Thyroid gland (tissue), 4 donors: ENCODE results near the gene PDE4DIP. TPM values are rescaled to one million over a fixed set of nuclear protein-coding genes. Genes with fewer than 3 reads are reported as not detected.
"Not testable (repeated sequence)": the region's sequence is repeated elsewhere in the genome, so short reads cannot be mapped to it uniquely, and the experiment has no call there.

Experiments
- DNase-seq, 2 donors: peaks; one replicate each; pipeline ENCODE4 v3.0.0-alpha.2; 2019
- H3K27ac ChIP-seq, 3 donors: fragments of 200-600 bp; sonication (generic); 1 replicate in 2 of 3; 2 replicates in 1 of 3; pipeline ENCODE4 v1.5.1; 2016 to 2019; ENCODE audit warnings: mild to moderate bottlenecking in 1 of 3, moderate library complexity in 1 of 3
- H3K27me3 ChIP-seq: fragments of 200-600 bp; sonication (generic); one replicate; pipeline ENCODE4 v1.5.1; 2019
- H3K36me3 ChIP-seq, 2 donors: fragments of 200-600 bp; sonication (generic); one replicate each; pipeline ENCODE4 v1.5.1; 2016 to 2019
- H3K4me1 ChIP-seq, 2 donors: fragments of 200-600 bp; sonication (generic); one replicate each; pipeline ENCODE4 v1.5.1; 2017 to 2019
- H3K4me3 ChIP-seq, 3 donors: fragments of 200-600 bp; sonication (generic); replicated peaks in 1 of 3; 1 replicate in 2 of 3; 2 replicates in 1 of 3; pipeline ENCODE4 v1.5.1; 2016; ENCODE audit warnings: mild to moderate bottlenecking in 1 of 3
- H3K9me3 ChIP-seq: fragments of 200-600 bp; sonication (generic); one replicate; pipeline ENCODE4 v1.5.1; 2017
- WGBS, 2 donors: methylation state at CpG; one replicate each; pipeline ENCODE4 v1.1.5; 2017; 5-methylcytosine and 5-hydroxymethylcytosine counted together
- intact Hi-C: fragments of 100-400 bp; cut with DNase I; formaldehyde crosslinking; loops from one replicate; pipeline ENCODE4 v1.15.1; 2023
- total RNA-seq, 4 donors: library from RNA; depleted of rRNA; stranded (reverse); fragments of >200 nt; gene quantifications; one replicate each; pipeline ENCODE4 v1.2.3, GENCODE V29; 2016

Gene PDE4DIP
- total RNA-seq, 4 donors from 2014 or later, result 42.8 to 69.7 (median 57.0) TPM

GRCh38 chr1:148969126-148969525, 124.9 kb downstream of the PDE4DIP start:
- intact Hi-C loops, H3K4me3 ChIP-seq: not testable (repeated sequence)

GRCh38 chr1:148975453-148975852, 131.2 kb downstream of the PDE4DIP start:
- H3K27me3 ChIP-seq, DNase-seq, H3K9me3 ChIP-seq, H3K4me3 ChIP-seq, intact Hi-C loops, H3K4me1 ChIP-seq, H3K27ac ChIP-seq: not testable (repeated sequence)
- 76 to 97% methylated on average over 1 of the region's 1 CpG for WGBS, 2 donors
- H3K36me3 ChIP-seq, result peaks cover 25 to 26% of the 10 kb centered on the region in 2 donors

More at GRCh38 chr1:148969126-148969525, 124.9 kb downstream of the PDE4DIP start:
- not testable (repeated sequence) for H3K9me3 ChIP-seq, H3K27me3 ChIP-seq, H3K27ac ChIP-seq, H3K4me1 ChIP-seq, DNase-seq, H3K36me3 ChIP-seq
- WGBS, 2 donors, result 92 to 94% methylated on average over 2 of the region's 5 CpGs

- H3K27me3 ChIP-seq, H3K4me3 ChIP-seq, H3K9me3 ChIP-seq, DNase-seq, H3K27ac ChIP-seq, H3K4me1 ChIP-seq, intact Hi-C loops: not testable (repeated sequence)
- WGBS, 2 donors, result 83 to 92% methylated on average over 1 of the region's 1 CpG
- peaks cover 26 to 28% of the 10 kb centered on the region in 2 donors for H3K36me3 ChIP-seq
Observed at GRCh38 chr1:148975866-148976537, 131.8 kb downstream of the PDE4DIP start.

GRCh38 chr1:148977785-148978184, 133.6 kb downstream of the PDE4DIP start:
- H3K27ac ChIP-seq, DNase-seq, H3K4me3 ChIP-seq, H3K9me3 ChIP-seq, intact Hi-C loops, H3K27me3 ChIP-seq, H3K4me1 ChIP-seq: not testable (repeated sequence)
- peaks cover 34 to 35% of the 10 kb centered on the region in 2 donors for H3K36me3 ChIP-seq
- WGBS, 2 donors, result 97% methylated on average over 1 of the region's 1 CpG

- H3K9me3 ChIP-seq, H3K27me3 ChIP-seq, intact Hi-C loops, H3K27ac ChIP-seq, H3K4me3 ChIP-seq, H3K36me3 ChIP-seq, H3K4me1 ChIP-seq, DNase-seq: not testable (repeated sequence)
- 74 to 80% methylated on average over 3 of the region's 3 CpGs for WGBS, 2 donors
Observed at GRCh38 chr1:148989378-148989777, 145.2 kb downstream of the PDE4DIP start.

- WGBS, 2 donors, result 61 to 62% methylated on average over 5 to 6 of the region's 7 CpGs
- intact Hi-C loops, H3K27me3 ChIP-seq, H3K9me3 ChIP-seq, H3K36me3 ChIP-seq, DNase-seq, H3K27ac ChIP-seq, H3K4me1 ChIP-seq, H3K4me3 ChIP-seq: not testable (repeated sequence)
Observed at GRCh38 chr1:148990233-148990788, 146.1 kb downstream of the PDE4DIP start.

- H3K27ac ChIP-seq, H3K9me3 ChIP-seq, H3K36me3 ChIP-seq, H3K4me3 ChIP-seq, H3K27me3 ChIP-seq, intact Hi-C loops, H3K4me1 ChIP-seq, DNase-seq: not testable (repeated sequence)
- WGBS, 2 donors, result 89 to 95% methylated on average over 1 of the region's 2 CpGs
Observed at GRCh38 chr1:148991818-148992217, 147.6 kb downstream of the PDE4DIP start.

- DNase-seq, H3K36me3 ChIP-seq, H3K9me3 ChIP-seq, H3K27me3 ChIP-seq, intact Hi-C loops, H3K27ac ChIP-seq, H3K4me3 ChIP-seq, H3K4me1 ChIP-seq: not testable (repeated sequence)
- 92 to 100% methylated on average over 1 of the region's 2 CpGs for WGBS, 2 donors
Observed at GRCh38 chr1:148992364-148992763, 148.1 kb downstream of the PDE4DIP start.

- H3K4me1 ChIP-seq, H3K9me3 ChIP-seq: not testable (repeated sequence)
- 96 to 100% methylated on average over 4 of the region's 5 CpGs for WGBS, 2 donors
Observed at GRCh38 chr1:148996449-148997224, 152.4 kb downstream of the PDE4DIP start.

GRCh38 chr1:148997405-148997804, 153.2 kb downstream of the PDE4DIP start:
- H3K9me3 ChIP-seq, H3K27me3 ChIP-seq, DNase-seq, H3K27ac ChIP-seq, H3K4me1 ChIP-seq, intact Hi-C loops, H3K4me3 ChIP-seq, H3K36me3 ChIP-seq: not testable (repeated sequence)
- 22 to 38% methylated on average over 1 of the region's 6 CpGs for WGBS, 2 donors

More at GRCh38 chr1:148996449-148997224, 152.4 kb downstream of the PDE4DIP start:
- intact Hi-C loops, H3K27me3 ChIP-seq, H3K36me3 ChIP-seq, H3K4me3 ChIP-seq, H3K27ac ChIP-seq: not testable (repeated sequence)
- DNase-seq, result peak; percentile 8 to 23

GRCh38 chr1:149002664-149003063, 158.4 kb downstream of the PDE4DIP start:
- intact Hi-C loops, H3K27ac ChIP-seq: not testable (repeated sequence)
- 60 to 80% methylated on average over 1 of the region's 8 CpGs for WGBS, 2 donors

GRCh38 chr1:149008326-149008725, 164.1 kb downstream of the PDE4DIP start:
- H3K27ac ChIP-seq, H3K9me3 ChIP-seq, H3K4me3 ChIP-seq, intact Hi-C loops, DNase-seq, H3K36me3 ChIP-seq, H3K4me1 ChIP-seq, H3K27me3 ChIP-seq: not testable (repeated sequence)
- no CpG with 5 or more reads among the region's 4 CpGs for WGBS, 2 donors

More at GRCh38 chr1:149002664-149003063, 158.4 kb downstream of the PDE4DIP start:
- not testable (repeated sequence) for H3K36me3 ChIP-seq, H3K4me1 ChIP-seq, H3K9me3 ChIP-seq, DNase-seq, H3K27me3 ChIP-seq, H3K4me3 ChIP-seq

- H3K36me3 ChIP-seq, H3K9me3 ChIP-seq, DNase-seq, H3K4me1 ChIP-seq, H3K4me3 ChIP-seq, intact Hi-C loops, H3K27ac ChIP-seq, H3K27me3 ChIP-seq: not testable (repeated sequence)
- no CpG with 5 or more reads among the region's 2 CpGs for WGBS, 2 donors
Observed at GRCh38 chr1:149008769-149009168, 164.5 kb downstream of the PDE4DIP start.
